ENCODE results near the gene HOGA1.

DNA sequence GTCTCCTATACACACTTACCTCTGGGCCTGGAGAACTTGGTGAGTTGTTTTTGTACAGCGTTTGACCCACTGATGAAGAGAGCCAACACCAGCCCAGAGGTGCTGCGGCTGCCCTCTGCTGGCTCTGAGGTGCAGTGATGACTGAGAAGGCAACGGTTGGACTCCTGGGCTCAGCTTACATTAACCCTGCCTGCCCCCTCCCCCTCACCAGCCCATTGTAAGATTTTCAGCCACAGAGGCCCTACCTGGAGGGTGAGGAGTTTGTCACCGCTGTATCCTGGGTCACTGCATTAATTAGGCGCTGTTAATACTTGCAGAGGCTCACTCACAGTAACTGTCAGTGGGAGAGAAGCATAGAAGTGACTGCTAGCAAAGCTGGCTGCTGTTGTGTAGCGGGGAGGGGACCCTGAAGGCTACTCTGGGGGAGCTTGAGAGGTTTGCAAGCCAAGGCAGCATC is 30.6 kb upstream of the HOGA1 start:
- TF ChIP-seq ZNF274 (IDR thresholded peaks at IDR 0.05; ENCODE audit: low read depth, low read length), result no peak
- no peak for TF ChIP-seq YY1 (IDR thresholded peaks at IDR 0.05; ENCODE audit: insufficient read depth, insufficient read length)
- no peak for TF ChIP-seq SUZ12 (IDR thresholded peaks at IDR 0.05; ENCODE audit: extremely low read depth, insufficient read depth, insufficient read length)

Data from NT2/D1 (cell line).